CD4-positive, alpha-beta T cell treated with Interleukin-4 for 1 hour (primary cell): Measurements from ENCODE around the gene SEL1L3.

ENCODE experiments used
- DNase-seq, 2 donors: peaks; one replicate each; pipeline ENCODE4 v3.0.0-alpha.2; 2020 to 2022

Gene SEL1L3

GRCh38 chr4:25845841-25846653, 16.7 kb downstream of the SEL1L3 start:
- no peak for DNase-seq

- no peak for DNase-seq
Measured at GRCh38 chr4:25844961-25845712, 17.7 kb downstream of the SEL1L3 start.

GRCh38 chr4:25843340-25844097, 19.3 kb downstream of the SEL1L3 start:
- DNase-seq = no peak

GRCh38 chr4:25842229-25842845, 20.5 kb downstream of the SEL1L3 start:
- peak; percentile 58 to 67 for DNase-seq

GRCh38 chr4:25839687-25840086, 23.1 kb downstream of the SEL1L3 start:
- no peak for DNase-seq

GRCh38 chr4:25839233-25839632, 23.6 kb downstream of the SEL1L3 start:
- DNase-seq = no peak

GRCh38 chr4:25838526-25838925, 24.3 kb downstream of the SEL1L3 start:
- no peak for DNase-seq

- DNase-seq = no peak
Measured at GRCh38 chr4:25837107-25837506, 25.7 kb downstream of the SEL1L3 start.

GRCh38 chr4:25835384-25835783, 27.4 kb downstream of the SEL1L3 start:
- no peak for DNase-seq

GRCh38 chr4:25834411-25835107, 28.2 kb downstream of the SEL1L3 start:
- no peak for DNase-seq

GRCh38 chr4:25830548-25830947, 32.2 kb downstream of the SEL1L3 start:
- no peak for DNase-seq

- no peak for DNase-seq
Measured at GRCh38 chr4:25827897-25828296, 34.9 kb downstream of the SEL1L3 start.

- DNase-seq = no peak
Measured at GRCh38 chr4:25827373-25827772, 35.4 kb downstream of the SEL1L3 start.

- DNase-seq = no peak
Measured at GRCh38 chr4:25826074-25826752, 36.6 kb downstream of the SEL1L3 start.

- no peak for DNase-seq
Measured at GRCh38 chr4:25823632-25824031, 39.2 kb downstream of the SEL1L3 start.

- no peak for DNase-seq
Measured at GRCh38 chr4:25821899-25822298, 40.9 kb downstream of the SEL1L3 start.

- no peak for DNase-seq
Measured at GRCh38 chr4:25821267-25821666, 41.5 kb downstream of the SEL1L3 start.

- DNase-seq = no peak
Measured at GRCh38 chr4:25818876-25819275, 43.9 kb downstream of the SEL1L3 start.

- DNase-seq = no peak
Measured at GRCh38 chr4:25818371-25818871, 44.4 kb downstream of the SEL1L3 start.

GRCh38 chr4:25817059-25817681, 45.6 kb downstream of the SEL1L3 start:
- DNase-seq = no peak

GRCh38 chr4:25816591-25817058, 46.2 kb downstream of the SEL1L3 start:
- no peak for DNase-seq
